ENCODE data around the gene IL18BP.
A peak's percentile ranks its signal among the peaks of the same experiment; 100 is the strongest.

Gene IL18BP

GRCh38 chr11:71998649-71999310 is at the start of gene IL18BP:
Gene IL18BP, plus strand, starts transcription at chr11:71998909. Its CDS starts 1,076 bp downstream, at chr11:71999985.
- no peak for DNase-seq

GRCh38 chr11:71949034-71949433 is 49.7 kb upstream of the IL18BP start:
- no peak for DNase-seq

- DNase-seq: no peak
Measured at GRCh38 chr11:71951741-71952310, 46.9 kb upstream of the IL18BP start.

- DNase-seq: no peak
Measured at GRCh38 chr11:71955898-71956456, 42.7 kb upstream of the IL18BP start.

GRCh38 chr11:71962428-71963038 is 36.2 kb upstream of the IL18BP start:
- no peak for DNase-seq

- no peak for DNase-seq
Measured at GRCh38 chr11:71963468-71963867, 35.2 kb upstream of the IL18BP start.

- no peak for DNase-seq
Measured at GRCh38 chr11:71964641-71965040, 34.1 kb upstream of the IL18BP start.

- DNase-seq: no peak
Measured at GRCh38 chr11:71971680-71972079, 27.0 kb upstream of the IL18BP start.

- DNase-seq: no peak
Measured at GRCh38 chr11:71976551-71976950, 22.2 kb upstream of the IL18BP start.

- no peak for DNase-seq
Measured at GRCh38 chr11:71977090-71977489, 21.6 kb upstream of the IL18BP start.

GRCh38 chr11:71977743-71978418 is 20.8 kb upstream of the IL18BP start:
- peak; percentile 58 for DNase-seq

GRCh38 chr11:71979094-71979493 is 19.6 kb upstream of the IL18BP start:
- DNase-seq: no peak

GRCh38 chr11:71979602-71980001 is 19.1 kb upstream of the IL18BP start:
- no peak for DNase-seq

GRCh38 chr11:71986131-71986530 is 12.6 kb upstream of the IL18BP start:
- DNase-seq: no peak

- no peak for DNase-seq
Measured at GRCh38 chr11:71987521-71987920, 11.2 kb upstream of the IL18BP start.

- DNase-seq: no peak
Measured at GRCh38 chr11:71988050-71988449, 10.7 kb upstream of the IL18BP start.

- no peak for DNase-seq
Measured at GRCh38 chr11:71990701-71991100, 8.0 kb upstream of the IL18BP start.

GRCh38 chr11:71991494-71991893 is 7.2 kb upstream of the IL18BP start:
- no peak for DNase-seq

GRCh38 chr11:71992136-71992730 is 6.5 kb upstream of the IL18BP start:
- no peak for DNase-seq

- DNase-seq: no peak
Measured at GRCh38 chr11:71994786-71995185, 3.9 kb upstream of the IL18BP start.

GRCh38 chr11:71995726-71996291 is 2.9 kb upstream of the IL18BP start:
- no peak for DNase-seq

GRCh38 chr11:71996517-71996916 is 2.2 kb upstream of the IL18BP start:
- no peak for DNase-seq

- DNase-seq: no peak
Measured at GRCh38 chr11:71996946-71997345, 1.8 kb upstream of the IL18BP start.
